Islet of Langerhans (tissue), 1 donor: ENCODE data around the gene TRIM52.
"Not testable (repeated sequence)": the region's sequence is repeated elsewhere in the genome, so short reads cannot be mapped to it uniquely, and the experiment has no call there.

Experiments
- FAIRE-seq: peaks from one replicate; lab custom pipeline; 2011; peaks lifted over from hg19 to GRCh38; lab: Jason Lieb, UNC

Gene TRIM52

GRCh38 chr5:181212934-181213333, 48.0 kb downstream of the TRIM52 start:
- no peak for FAIRE-seq

- FAIRE-seq, result no peak
These were observed 48.9 kb downstream of the TRIM52 start for GRCh38 chr5:181212080-181212479.

- no peak for FAIRE-seq
These were observed 49.7 kb downstream of the TRIM52 start for GRCh38 chr5:181211208-181211607.

- FAIRE-seq, result not testable (repeated sequence)
These were observed 50.2 kb downstream of the TRIM52 start for GRCh38 chr5:181210698-181211097.

DNA sequence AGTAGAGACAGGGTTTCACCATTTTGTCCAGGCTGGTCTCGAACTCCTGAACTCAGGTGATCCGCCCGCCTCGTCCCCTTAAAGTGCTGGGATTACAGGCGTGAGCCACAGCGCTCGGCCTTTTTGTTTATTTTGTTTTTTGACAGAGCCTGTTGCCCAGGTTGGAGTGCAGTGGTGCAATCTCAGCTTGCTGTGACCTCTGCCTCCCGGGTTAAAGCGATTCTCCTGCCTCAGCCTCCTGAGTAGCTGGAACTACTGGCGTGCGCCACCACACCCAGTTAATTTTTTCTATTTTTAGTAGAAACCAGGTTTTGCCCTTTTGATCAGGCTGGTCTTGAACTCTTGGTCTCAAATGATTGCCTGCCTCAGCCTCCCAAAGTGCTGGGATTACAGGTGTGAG, 50.8 kb downstream of the TRIM52 start:
- not testable (repeated sequence) for FAIRE-seq

DNA sequence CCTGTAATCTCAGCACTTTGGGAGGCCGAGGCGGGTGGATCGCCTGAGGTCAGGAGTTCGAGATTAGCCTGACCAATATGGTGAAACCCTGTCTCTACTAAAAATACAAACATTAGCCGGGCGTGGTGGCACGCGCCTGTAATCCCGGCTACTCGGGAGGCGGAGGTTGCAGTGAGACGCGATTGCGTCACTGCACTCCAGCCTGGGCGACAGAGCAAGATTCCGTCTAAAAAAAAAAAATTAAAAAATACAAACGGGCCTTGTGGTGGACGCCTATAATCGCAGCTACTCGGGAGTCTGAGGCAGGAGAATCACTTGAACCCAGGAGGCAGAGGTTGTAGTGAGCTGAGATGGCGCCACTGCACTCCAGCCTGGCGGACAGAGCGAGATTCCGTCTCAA, 51.9 kb downstream of the TRIM52 start:
- FAIRE-seq, result not testable (repeated sequence)

DNA sequence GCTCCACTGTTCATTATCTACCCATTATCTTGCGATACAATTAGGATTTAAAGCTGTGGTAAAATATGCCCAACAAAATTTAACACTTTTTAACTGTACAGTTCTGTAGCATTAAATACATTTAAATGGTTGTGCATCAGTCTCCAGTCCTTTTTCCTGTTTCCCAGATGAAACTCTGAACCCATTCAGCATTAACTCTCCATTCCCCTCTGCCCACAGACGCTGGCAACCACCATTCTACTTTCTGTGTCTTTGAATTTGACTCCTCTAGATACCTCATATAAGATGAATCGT, 53.0 kb downstream of the TRIM52 start:
- no peak for FAIRE-seq

- no peak for FAIRE-seq
These were observed 53.6 kb downstream of the TRIM52 start for GRCh38 chr5:181207214-181207959.

DNA sequence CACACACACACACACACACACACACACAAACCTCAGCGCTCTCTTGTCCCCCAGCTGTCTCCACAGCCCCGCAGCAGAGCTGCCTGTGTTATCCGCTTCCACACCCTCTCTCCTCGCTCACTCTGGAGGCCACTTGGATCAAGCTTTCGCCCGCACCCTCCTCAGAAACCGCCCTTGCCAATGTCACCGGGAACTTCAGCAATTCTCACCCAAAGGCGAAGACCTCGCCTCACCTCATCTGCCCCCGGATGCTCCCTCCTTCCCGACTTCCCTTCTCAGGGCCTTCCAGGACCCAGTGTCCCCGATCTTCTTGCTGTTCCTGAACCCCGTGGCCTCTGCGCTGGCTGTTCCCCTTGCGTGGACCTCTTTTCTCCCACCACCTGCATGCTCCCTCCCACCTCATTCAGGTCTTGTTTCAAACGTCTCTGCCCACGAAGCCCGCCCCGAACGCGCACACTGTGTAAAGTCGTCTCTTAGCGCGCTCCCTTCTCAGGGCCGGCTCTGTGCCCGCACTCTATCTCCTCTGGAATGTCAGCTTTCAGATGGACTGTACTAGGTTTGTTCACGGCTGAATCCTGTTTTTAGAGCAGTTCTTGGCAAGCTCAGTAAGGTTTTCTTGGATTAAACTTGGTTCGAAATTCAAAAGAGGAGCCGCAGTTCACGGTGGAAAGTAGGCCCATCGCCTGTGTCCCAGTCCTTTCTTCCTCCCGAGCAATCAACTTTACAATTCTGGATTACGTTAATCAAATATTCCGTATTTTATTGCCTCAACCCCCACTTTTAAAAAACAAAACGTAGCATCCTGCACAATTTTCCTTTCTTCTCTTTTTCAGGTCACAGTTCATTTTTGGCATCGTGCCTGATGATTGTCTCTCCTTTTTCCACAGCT, 54.9 kb downstream of the TRIM52 start:
- no peak for FAIRE-seq
